ACHN (cell line): ENCODE measurements around the gene ECE1.
"Not testable (repeated sequence)": the region's sequence is repeated elsewhere in the genome, so short reads cannot be mapped to it uniquely, and the experiment has no call there.

Source experiments
- DNase-seq: peaks from one replicate; pipeline ENCODE4 v3.0.0-alpha.2; 2015
- in situ Hi-C: cut with HindIII; loops from 2 replicates; pipeline ENCODE4 v1.10.0; 2017; ENCODE audit warnings: low sequenced_read_pairs, low pct_ligation_motif_present, low pct_unique_long_range_greater_than_20kb

Gene ECE1

GRCh38 chr1:21217812-21218596, 72.3 kb downstream of the ECE1 start:
- DNase-seq, result peak; percentile 43

GRCh38 chr1:21216835-21217811, 73.1 kb downstream of the ECE1 start:
- peak; percentile 57 for DNase-seq
- in situ Hi-C loops, result no loop called here

More at GRCh38 chr1:21217812-21218596, 72.3 kb downstream of the ECE1 start:
- in situ Hi-C loops, result no loop called here

- DNase-seq, result peak; percentile 49
- in situ Hi-C loops, result no loop called here
Measured at GRCh38 chr1:21212126-21212525, 78.1 kb downstream of the ECE1 start.

DNA sequence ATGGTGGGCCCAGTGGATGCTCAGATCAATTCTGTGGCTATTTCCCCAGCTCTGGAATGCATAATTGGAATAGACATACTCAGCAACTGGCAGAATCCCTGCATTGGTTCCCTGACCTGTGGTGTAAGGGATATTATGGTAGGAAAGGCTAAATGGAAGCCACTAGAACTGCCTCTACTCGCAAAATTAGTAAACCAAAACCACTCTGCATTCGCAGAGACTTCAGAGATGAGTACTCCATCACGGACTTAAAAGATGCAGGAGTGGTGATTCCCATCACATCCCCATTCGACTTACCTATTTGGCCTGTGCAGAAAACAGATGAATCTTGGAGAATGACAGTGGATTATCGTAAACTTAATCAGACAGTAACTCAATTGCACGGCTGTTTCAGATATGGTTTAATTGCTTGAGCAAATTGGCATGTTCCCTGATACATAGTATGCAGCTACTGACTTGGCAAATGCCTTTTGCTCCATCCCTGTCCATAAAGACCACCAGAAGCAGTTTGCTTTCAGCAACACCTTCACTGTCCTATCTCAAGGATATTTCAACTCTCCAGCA, 82.0 kb downstream of the ECE1 start:
- in situ Hi-C loops, DNase-seq: not testable (repeated sequence)

DNA sequence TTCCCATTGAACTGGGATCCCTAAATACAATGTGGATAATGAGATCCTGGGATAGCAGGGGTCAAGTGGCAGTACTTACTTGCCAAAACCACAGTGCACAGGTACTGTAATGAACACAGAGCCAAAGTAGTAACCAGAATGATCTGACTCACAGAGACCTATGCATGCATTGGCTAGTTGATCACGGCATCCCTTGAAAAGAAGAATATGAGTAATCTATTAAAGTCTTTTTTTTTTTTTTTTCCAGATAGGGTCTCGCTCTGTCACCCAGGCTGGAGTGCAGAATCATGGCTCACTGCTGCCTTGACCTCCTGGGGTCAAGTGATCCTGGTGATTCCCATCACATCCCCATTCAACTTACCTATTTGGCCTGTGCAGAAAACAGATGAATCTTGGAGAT, 84.1 kb downstream of the ECE1 start:
- peak; percentile 89 for DNase-seq
- in situ Hi-C loops, result no loop called here

DNA sequence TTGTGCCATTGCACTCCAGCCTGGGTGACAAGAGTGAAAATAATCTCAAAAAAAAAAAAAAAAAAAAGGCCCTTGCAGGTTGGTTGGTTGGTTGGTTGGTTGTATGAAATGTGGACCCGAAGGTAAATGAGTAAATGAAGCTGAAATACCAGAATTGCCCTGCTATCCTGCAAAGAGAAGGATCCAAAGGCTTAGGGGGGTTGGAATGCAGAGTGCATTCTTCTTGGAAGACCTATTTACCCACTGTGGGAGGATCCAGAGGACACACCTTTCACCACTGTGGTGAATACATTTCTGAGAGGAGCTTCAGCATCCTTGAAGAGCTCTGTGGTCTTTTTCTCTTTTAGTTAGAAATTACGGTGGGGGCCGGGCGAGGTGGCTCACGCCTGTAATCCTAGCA, 84.8 kb downstream of the ECE1 start:
- DNase-seq, result peak; percentile 62
- in situ Hi-C loops, result no loop called here

GRCh38 chr1:21201650-21202049, 88.6 kb downstream of the ECE1 start:
- DNase-seq, result no peak
- in situ Hi-C loops, result no loop called here

DNA sequence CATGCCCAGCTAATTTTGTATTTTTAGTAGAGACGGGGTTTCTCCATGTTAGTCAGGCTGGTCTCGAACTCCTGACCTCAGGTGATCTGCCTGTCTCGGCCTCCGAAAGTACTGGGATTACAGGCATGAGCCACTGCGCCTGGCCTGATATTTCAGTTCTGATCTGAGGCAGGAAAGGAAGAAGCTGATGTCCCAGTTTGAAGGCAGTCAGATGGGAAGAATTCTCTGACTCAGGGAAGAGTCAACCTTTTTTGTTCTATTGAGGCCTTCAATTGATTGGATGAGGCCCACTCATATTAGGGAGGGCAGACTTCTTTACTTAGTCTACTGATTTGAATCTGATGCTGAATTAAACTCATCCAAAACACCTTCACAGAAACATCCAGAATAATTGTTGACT, 89.0 kb downstream of the ECE1 start:
- in situ Hi-C loops, DNase-seq: not testable (repeated sequence)

- in situ Hi-C loops, result no loop called here
- no peak for DNase-seq
Measured at GRCh38 chr1:21200767-21201166, 89.5 kb downstream of the ECE1 start.

DNA sequence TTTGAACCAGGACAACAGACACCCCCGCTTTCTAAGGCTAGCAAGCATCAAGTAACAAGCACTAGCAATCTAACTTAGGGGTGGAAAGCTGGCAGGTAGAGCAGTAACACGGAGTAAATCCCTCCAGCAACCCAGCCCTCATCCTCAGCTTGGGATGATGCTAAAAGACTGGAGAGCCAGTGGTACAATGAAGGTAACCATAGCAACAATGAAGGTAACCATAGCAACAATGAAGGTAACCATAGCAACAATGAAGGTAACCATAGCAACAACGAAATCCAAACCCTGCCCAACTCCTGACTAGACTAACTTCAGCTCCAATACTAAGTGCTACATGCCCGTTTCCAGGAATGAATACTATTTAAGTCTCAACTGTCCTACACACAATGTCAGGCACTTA, 91.3 kb downstream of the ECE1 start:
- in situ Hi-C loops, result no loop called here
- DNase-seq, result no peak

DNA sequence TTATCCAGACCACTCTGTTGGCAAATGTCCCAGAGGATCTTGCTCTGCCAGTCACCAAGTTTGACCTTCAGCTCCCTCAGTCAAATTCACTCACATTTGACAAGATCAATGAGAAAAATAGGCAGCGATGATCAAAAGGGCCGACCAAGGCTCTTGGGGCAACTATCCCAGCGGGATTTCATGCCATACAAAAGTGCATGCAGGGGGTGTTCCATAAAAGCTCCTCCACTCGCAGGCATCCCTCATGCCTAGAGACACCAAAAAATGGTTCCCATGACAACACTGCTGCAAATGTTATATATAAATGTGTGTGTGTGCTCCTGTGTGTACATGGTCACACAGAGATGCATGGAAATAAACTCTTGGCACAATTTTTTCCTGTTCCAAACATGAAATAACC, 97.4 kb downstream of the ECE1 start:
- in situ Hi-C loops, result no loop called here

DNA sequence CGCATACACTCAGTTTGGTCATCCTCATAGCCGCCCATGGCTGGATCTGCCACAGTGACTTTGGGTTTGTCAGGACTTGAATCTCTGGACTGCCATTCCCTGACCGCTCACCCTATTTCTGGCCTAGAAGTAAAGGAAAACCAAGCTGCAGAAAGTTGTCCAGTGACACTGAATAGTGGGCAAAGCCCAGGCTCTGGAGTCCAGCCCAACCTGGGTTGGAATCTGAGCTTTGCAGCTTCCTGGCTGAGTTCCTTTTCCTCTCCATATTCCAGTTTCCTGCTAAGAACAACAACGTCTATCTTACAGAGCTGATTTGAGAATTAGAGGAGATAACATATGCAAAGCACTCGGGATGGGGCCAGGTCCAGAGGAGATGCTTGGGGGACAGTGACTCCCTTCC, 98.0 kb downstream of the ECE1 start:
- in situ Hi-C loops, result no loop called here
- no peak for DNase-seq

More for the DNA sequence above, 97.4 kb downstream of the ECE1 start:
- DNase-seq, result no peak

GRCh38 chr1:21190771-21191170, 99.5 kb downstream of the ECE1 start:
- in situ Hi-C loops, DNase-seq: not testable (repeated sequence)

- in situ Hi-C loops, result no loop called here
- DNase-seq, result no peak
Measured at GRCh38 chr1:21189906-21190500, 100.3 kb downstream of the ECE1 start.

DNA sequence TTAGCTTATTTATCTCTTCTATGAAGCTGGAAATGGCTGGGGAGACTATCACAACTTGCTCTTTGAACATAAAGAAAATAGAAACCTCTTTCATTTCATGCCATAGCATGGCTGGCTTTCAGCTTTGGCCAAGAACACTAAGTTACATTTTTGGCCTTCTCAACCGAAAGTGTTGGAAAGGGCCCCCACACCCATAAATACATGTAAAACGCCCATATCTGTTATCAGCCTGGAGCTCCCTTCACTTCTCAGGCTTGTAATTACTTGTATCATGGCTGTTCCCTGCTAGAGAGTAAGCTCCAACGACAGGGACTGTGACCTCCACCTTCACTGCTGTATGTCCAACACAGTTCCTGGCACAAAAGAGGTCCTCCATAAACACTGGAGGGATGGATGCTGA, 100.8 kb downstream of the ECE1 start:
- in situ Hi-C loops, result no loop called here
- DNase-seq, result no peak

- no peak for DNase-seq
Measured at GRCh38 chr1:21188235-21188634, 102.0 kb downstream of the ECE1 start.

DNA sequence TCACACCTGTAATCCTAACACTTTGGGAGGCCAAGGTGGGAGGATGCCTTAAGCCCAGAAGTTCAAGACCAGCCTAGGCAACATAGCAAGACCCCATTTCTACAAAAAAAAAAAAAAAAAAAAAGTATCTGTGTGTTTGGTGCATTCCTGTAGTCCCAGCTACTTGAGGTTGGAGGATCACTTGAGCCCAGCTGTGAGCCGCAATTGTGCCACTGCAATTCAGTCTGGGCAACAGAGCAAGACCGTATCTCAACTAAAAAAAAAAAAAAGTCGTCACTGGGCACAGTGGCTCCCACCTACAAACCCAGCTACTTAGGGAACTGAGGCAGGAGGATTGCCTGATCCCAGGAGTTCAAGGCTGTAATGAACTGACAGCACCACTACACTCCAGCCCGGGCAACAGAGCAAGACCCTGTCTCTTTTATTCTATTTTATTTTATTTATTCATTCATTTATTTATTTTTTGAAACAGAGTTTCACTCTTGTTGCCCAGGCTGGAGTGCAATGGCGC, 105.0 kb downstream of the ECE1 start:
- no peak for DNase-seq
- in situ Hi-C loops, result no loop called here

More at GRCh38 chr1:21188235-21188634, 102.0 kb downstream of the ECE1 start:
- in situ Hi-C loops, result no loop called here

- no peak for DNase-seq
- in situ Hi-C loops, result no loop called here
Measured at GRCh38 chr1:21184276-21184675, 106.0 kb downstream of the ECE1 start.
